ENCODE results near the gene KCTD2. TPM values are rescaled to one million over a fixed set of nuclear protein-coding genes. Genes with fewer than 3 reads are reported as not detected.

The KCTD2 gene
- total and polyA plus RNA-seq, 9 of the 15 experiments (the other 6 are each of a cell fraction or from before 2014, with no cell fraction given) = 1.7 to 32.9 (median 15.8) TPM

- TF ChIP-seq ZNF644 (tag; IDR thresholded peaks at IDR 0.05; ENCODE audit: low read depth) (peak; percentile 72), ZNF217 (CRISPR knock-in tag; IDR thresholded peaks at IDR 0.05) (no peak), KDM1A (IDR thresholded peaks at IDR 0.05) (no peak; a peak in 1 of 4 replicates), CBFA2T3 (IDR thresholded peaks at IDR 0.05) (peak; percentile 58), FOSL1 (tag; conservative IDR thresholded peaks at IDR 0.05) (peak; percentile 78), RBM17 (IDR thresholded peaks at IDR 0.05; ENCODE audit: borderline replicate concordance, low read depth, low read length) (no peak), STAT5B (CRISPR knock-in tag; IDR thresholded peaks at IDR 0.05) (no peak), MAFG (tag; conservative IDR thresholded peaks at IDR 0.05) (peak; percentile 90), OTX1 (CRISPR knock-in tag; IDR thresholded peaks at IDR 0.05) (no peak), ZBTB49 (CRISPR knock-in tag; IDR thresholded peaks at IDR 0.05; ENCODE audit: borderline replicate concordance) (no peak), TAF1 (IDR thresholded peaks at IDR 0.05; ENCODE audit: control insufficient read depth, extremely low read depth, insufficient read depth, low read length, severe bottlenecking) (peak; percentile 75), TEAD1 (CRISPR knock-in tag; IDR thresholded peaks at IDR 0.05) (peak; percentile 92 to 93), RB1 (IDR thresholded peaks at IDR 0.05; ENCODE audit: low read depth) (peak; percentile 56; the same call in 1 of the 2 replicates), KDM2B (CRISPR knock-in tag; IDR thresholded peaks at IDR 0.05) (no peak), YBX1 (IDR thresholded peaks at IDR 0.05) (no peak), SREBF2 (CRISPR knock-in tag; IDR thresholded peaks at IDR 0.05) (no peak), ZNF696 (CRISPR knock-in tag; conservative IDR thresholded peaks at IDR 0.05) (no peak), CAMTA2 (CRISPR knock-in tag; conservative IDR thresholded peaks at IDR 0.05) (no peak), SIN3A (IDR thresholded peaks at IDR 0.05; ENCODE audit: borderline replicate concordance in 2 of 2, control insufficient read depth in 1 of 2, low read depth in 2 of 2, low read length in 2 of 2) (peak in 1 of 2 experiments; percentile 61; a peak in 1 of 4 replicates), GABPB2 (CRISPR knock-in tag; conservative IDR thresholded peaks at IDR 0.05) (no peak), E4F1 (CRISPR knock-in tag; IDR thresholded peaks at IDR 0.05; ENCODE audit: borderline replicate concordance) (no peak), GTF2F1 (IDR thresholded peaks at IDR 0.05; ENCODE audit: low read depth, low read length) (no peak), MLX (CRISPR knock-in tag; conservative IDR thresholded peaks at IDR 0.05) (no peak)
Observed at GRCh38 chr17:75096082-75096625, 49.1 kb downstream of the KCTD2 start (continued).
